Activated naive CD4-positive, alpha-beta T cell treated with Interleukin-2 at 50 U/mL for 16 hours (primary cell): Measurements from ENCODE around the gene GARIN3.

Experiments used
- DNase-seq: peaks from one replicate; pipeline ENCODE4 v3.0.0-alpha.2; 2020

The GARIN3 gene

DNA sequence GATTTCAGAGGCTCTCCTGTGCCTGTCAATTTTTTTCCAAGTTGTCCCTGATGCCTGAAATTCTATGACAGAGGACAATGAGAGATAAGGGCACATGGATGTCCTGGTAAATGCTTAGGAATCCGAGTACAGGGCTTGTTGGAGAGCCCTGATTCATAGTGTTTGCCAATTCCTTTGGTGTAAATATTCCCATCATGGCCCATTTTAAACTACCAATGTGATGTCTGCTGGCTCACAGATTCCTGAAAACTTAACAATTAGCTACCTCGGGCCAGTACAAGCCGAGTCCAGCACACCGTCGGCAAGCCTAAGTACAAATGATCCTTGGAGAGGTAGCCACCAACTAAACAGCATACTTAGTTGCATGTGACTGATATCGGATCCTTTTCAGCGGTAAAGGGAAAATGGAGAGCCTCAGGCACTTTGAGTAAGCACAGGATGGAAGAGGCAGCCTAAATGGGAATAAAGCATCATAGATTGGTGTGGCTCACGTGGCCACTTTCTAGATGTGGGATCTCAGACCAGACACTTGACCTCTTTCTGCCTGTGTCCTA lies 18.1 kb upstream of the GARIN3 start:
- no peak for DNase-seq

- no peak for DNase-seq
These were observed 16.2 kb upstream of the GARIN3 start for GRCh38 chr5:157182143-157182757.

- no peak for DNase-seq
These were observed 14.6 kb upstream of the GARIN3 start, which contains the start of gene ITK for GRCh38 chr5:157180374-157181264. Gene ITK (plus strand): TSS chr5:157180840. CDS start chr5:157180978, 138 bp downstream.

GRCh38 chr5:157178966-157179365 lies 12.9 kb upstream of the GARIN3 start:
- DNase-seq = no peak

GRCh38 chr5:157177953-157178352 lies 11.9 kb upstream of the GARIN3 start:
- DNase-seq = peak; percentile 35

DNA sequence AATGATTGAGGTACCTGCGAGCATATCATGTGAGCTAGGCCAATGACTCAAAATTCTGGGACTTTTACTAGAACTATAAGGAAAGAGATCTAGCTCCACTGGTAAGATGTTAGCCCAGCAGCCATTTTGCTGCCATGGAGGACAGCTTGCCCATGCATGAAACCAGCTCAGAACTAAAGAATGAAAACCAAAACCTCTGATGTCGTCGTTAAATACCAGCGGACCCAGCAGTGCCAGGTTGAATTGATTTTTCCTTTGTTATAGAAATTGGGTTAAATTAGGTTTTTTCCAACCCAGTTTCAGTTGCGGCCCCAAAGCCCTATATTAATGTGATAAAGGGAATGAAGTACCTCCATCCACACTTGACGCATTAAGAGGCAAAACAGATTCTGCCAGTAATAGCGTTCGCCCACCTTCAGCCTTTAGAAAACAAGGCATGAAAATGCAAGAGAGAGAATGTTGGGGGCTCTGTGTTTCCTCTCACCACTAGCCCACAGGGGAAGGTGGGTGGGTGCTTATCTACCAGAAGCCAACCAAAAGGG lies 9.1 kb upstream of the GARIN3 start:
- DNase-seq = no peak

DNA sequence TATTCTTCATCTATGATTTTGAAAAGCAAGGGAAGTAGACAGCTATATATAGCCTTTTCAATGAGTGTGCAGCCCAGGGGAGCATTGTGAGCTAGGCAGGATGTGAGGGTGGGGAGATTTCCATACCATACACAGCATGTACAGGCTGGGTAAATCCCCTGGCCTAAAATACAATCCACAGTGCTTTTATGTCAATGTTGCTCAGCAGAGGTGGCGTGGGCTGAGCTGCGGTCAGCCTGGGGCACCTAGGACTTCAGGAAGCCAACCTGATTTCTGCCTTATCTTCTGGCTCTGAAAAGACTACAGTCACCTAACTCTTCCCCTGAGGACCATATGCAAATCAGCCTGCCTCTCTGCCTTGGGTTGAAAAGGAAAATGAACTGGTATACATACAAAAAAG lies 6.3 kb upstream of the GARIN3 start:
- peak; percentile 94 for DNase-seq

DNA sequence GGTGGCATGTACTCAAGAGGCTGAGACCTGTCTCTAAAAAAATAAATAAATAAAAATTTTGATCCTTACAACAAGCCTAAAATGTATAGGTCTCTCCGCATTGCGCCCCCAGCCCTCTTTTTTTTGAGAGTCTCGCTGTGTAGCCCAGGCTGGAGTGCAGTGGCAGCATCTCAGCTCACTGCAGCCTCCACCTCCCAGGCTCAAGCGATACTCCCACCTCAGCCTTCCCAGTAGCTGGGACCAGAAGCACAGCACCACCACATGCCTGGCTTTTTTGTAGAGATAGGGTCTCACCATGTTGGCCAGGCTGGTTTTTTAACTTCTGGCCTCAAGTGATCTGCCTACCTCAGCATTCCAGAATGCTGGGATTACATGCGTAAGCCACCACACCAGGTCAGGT lies 2.2 kb upstream of the GARIN3 start:
- no peak for DNase-seq

DNA sequence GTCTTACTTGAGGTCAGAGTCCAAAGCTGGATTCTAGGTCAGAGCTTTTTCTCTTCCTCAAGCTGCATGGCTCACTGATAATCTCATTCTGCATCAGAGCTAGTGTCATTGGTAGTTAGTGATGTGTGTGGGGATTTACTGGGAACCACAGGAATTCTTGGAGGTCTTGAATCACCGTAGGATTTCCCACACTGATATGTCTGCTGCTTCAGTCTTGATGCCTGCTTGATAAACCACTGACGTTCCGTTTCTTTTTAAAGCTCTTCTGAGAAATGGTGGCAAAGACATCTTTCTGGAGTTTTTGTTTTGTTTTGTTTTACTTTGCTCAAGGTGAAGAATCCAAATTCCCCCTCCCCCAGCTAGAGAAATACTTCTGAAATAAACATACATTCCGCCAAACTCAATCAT lies 1.2 kb upstream of the GARIN3 start:
- no peak for DNase-seq

DNA sequence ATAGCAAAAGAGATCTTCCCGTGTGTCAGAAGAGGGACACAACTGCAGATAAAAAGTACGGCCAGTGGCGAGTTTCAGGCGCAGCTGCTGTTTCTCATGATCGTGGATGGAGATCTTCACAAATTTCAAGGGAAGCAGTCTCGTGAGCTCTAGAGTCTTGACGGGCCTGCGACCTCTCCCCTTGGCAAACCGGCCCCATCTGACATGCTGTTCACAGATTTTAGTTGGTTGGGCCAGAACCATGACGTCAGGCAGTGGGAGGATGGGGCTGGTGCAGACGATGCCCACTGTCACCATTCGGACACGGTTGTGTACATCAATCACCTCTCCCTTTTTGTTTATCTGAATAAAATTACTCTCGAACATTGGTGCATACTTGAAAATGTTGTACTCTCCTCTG lies 396 bp downstream of the GARIN3 start:
- DNase-seq = no peak

- DNase-seq = no peak
These were observed 803 bp downstream of the GARIN3 start for GRCh38 chr5:157165261-157165660.

- DNase-seq = no peak
These were observed 1.5 kb downstream of the GARIN3 start for GRCh38 chr5:157164521-157164920.

DNA sequence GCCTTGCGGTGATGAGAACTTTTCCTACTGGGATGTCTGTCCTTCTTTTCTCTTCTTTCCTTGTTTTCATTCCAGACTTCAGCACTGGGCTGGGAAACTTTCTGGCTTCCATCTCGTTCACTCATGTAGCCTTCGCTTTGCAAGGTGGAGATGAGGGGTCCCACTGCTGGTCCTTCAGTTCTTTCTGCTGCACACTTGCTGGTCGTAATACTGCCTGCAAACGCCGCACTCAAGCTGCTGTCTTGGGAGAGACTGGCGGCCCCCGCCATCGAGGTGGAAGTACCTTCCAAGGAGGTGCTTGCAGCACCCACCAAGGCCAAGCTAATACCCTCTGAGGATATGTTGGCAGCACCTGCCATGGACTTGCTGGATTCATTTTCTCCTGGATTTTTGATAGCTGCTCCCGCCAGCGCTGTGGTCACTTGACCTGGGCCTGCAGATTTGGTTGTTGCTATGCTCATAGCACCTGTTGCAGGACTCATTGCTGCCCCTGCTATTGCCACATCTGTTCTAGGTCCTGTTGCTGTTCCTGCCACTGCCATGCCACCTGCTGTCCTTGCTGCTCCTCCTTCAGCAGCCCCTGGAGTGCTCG lies 3.0 kb downstream of the GARIN3 start:
- DNase-seq = no peak

DNA sequence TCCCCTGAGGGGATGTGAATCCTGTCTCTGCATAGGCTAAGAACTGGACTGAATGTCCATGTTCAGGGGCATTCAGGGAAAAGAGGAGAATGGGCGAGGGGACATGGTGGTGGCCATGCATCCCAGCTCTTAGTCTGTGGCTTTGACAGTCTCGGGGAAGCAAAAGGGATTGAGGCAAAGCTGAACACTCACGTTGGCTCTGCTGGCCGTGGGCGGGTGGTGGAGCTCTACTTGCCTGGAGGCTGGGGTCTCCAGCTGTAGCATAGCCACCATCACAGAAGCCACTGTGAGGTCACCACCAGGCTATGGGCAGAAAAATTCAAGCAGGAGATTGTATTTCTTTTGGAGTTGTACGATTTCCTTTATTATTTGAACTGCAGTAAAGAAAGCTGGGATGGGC lies 4.1 kb downstream of the GARIN3 start:
- no peak for DNase-seq

- DNase-seq = peak; percentile 57
These were observed 6.1 kb downstream of the GARIN3 start for GRCh38 chr5:157160001-157160400.

DNA sequence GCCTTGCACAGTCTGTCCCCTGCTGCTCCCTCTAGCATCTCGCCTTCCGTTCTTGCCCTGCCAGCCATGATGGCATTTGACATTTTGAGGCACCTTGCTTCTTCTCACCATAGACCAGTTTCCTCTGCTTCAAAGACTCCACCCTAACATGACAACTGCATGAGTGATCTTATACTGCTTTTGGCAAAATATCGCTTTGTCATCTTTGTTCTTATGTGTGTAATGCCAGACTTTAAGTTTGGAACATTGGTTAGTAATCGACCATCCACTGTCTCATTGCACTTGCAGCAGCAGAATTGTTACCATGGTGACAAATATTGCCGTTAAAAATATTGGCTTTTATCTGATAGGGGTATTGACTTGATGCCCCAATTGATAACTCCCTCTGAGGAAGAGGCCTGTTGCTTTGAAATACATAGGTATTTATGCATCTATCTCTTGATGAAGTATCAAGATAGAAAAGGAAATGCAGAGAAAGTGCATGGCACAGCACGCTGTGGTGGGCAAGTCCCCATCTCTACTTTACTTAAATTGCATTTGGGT lies 6.8 kb downstream of the GARIN3 start:
- DNase-seq = peak; percentile 41

- DNase-seq = no peak
These were observed 8.7 kb downstream of the GARIN3 start for GRCh38 chr5:157157293-157157891.

DNA sequence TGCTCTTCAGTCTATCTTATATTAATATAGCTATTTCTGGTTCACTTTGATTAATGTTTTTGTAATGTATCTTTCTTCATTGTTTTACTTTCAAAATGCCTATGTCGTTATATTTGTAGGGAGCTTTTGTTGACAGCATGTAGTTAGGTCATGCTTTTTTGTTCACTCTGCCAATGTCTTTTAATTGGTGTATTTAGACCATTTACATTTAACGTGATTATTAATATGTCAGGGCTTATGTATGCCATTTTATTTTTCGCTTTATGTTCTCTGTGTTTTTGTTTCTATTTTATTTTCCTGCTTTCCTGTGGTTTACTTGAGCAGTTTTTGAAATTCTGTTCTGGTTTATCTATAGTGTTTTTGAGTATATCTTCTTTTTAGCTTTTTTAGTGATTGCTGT lies 10.8 kb downstream of the GARIN3 start:
- no peak for DNase-seq

- DNase-seq = no peak
These were observed 15.1 kb downstream of the GARIN3 start for GRCh38 chr5:157150995-157151394.

- DNase-seq = peak; percentile 82
These were observed 17.1 kb downstream of the GARIN3 start for GRCh38 chr5:157148734-157149615.
